Activated B cell treated with CpG ODN at 0.5 μM for 24 hours (primary cell): ENCODE measurements around the gene P2RY1. TPM values are rescaled to one million over a fixed set of nuclear protein-coding genes. Genes with fewer than 3 reads are reported as not detected.

Experiments
- ATAC-seq: fragments of 200-7000 bp; cut with Tn5 transposase; one replicate; pipeline ENCODE4 v1.10.0; 2021; ENCODE audit warnings: low read depth, mild to moderate bottlenecking, moderate library complexity
- CTCF ChIA-PET: fragments of 350-600 bp; sonication (Branson Sonifier 250); formaldehyde crosslinking; loops from one replicate; lab custom pipeline; 2021; ENCODE audit warnings: antibody characterized with exemption; lab: Charles Lee
- POLR2A ChIA-PET: fragments of 350-600 bp; sonication (Branson Sonifier 250); formaldehyde crosslinking; loops from one replicate; lab custom pipeline; 2021; ENCODE audit warnings: antibody characterized with exemption; lab: Charles Lee
- DNase-seq: peaks from one replicate; pipeline ENCODE4 v3.0.0; 2022
- H3K27ac Mint-ChIP-seq: one replicate; pipeline ENCODE4 v1.8.0; 2020; ENCODE audit warnings: mixed read lengths
- H3K27me3 Mint-ChIP-seq: one replicate; pipeline ENCODE4 v1.8.0; 2021; ENCODE audit warnings: mixed read lengths
- H3K36me3 Mint-ChIP-seq: one replicate; pipeline ENCODE4 v1.8.0; 2021; ENCODE audit warnings: low read depth, mixed read lengths
- H3K4me1 Mint-ChIP-seq: one replicate; pipeline ENCODE4 v1.8.0; 2021; ENCODE audit warnings: mixed read lengths
- H3K4me3 Mint-ChIP-seq: one replicate; pipeline ENCODE4 v1.8.0; 2020; ENCODE audit warnings: mild to moderate bottlenecking, mixed read lengths
- H3K9me3 Mint-ChIP-seq: one replicate; pipeline ENCODE4 v1.8.0; 2020; ENCODE audit warnings: mixed read lengths
- CTCF ChIP-seq: fragments of 200-600 bp; IDR thresholded peaks from one replicate; pipeline ENCODE4 v1.8.0; 2022; ENCODE audit warnings: antibody characterized with exemption, mild to moderate bottlenecking
- intact Hi-C: fragments of 100-400 bp; cut with micrococcal nuclease; formaldehyde crosslinking; loops from one replicate; pipeline ENCODE4 v1.15.1; 2024
- total RNA-seq: library from RNA; stranded (reverse); gene quantifications from 2 replicates; pipeline ENCODE4 v1.2.3, GENCODE V29; 2022

P2RY1 gene
- total RNA-seq, 1 donor from 2014 or later, result 0.20 TPM

GRCh38 chr3:152828075-152828840, 6.7 kb upstream of the P2RY1 start:
- no peak for TF ChIP-seq CTCF
- no peak for ATAC-seq
- H3K4me3 Mint-ChIP-seq, result no peak overlapping the region
- no peaks in the 10 kb centered on the region for H3K9me3 Mint-ChIP-seq
- intact Hi-C loops, result no loop called here
- peaks cover 12% of the 10 kb centered on the region for H3K27me3 Mint-ChIP-seq
- no peak for DNase-seq
- ChIA-PET CTCF (no interaction called here), POLR2A (no interaction called here)
- H3K36me3 Mint-ChIP-seq, result no peaks in the 10 kb centered on the region
- H3K27ac Mint-ChIP-seq, result no peak overlapping the region
- H3K4me1 Mint-ChIP-seq, result no peaks in the 10 kb centered on the region

GRCh38 chr3:152830245-152830644, 4.7 kb upstream of the P2RY1 start:
- Mint-ChIP-seq H3K27ac (no peak overlapping the region), H3K4me1 (peaks cover 10% of the 10 kb centered on the region), H3K36me3 (no peaks in the 10 kb centered on the region), H3K27me3 (peaks cover 16% of the 10 kb centered on the region), H3K9me3 (no peaks in the 10 kb centered on the region), H3K4me3 (no peak overlapping the region)
- intact Hi-C loops, result loop anchor here (10.0 kb wide), 1 partner anchor 355 kb away; no protein-coding TSS in a partner anchor
- no peak for TF ChIP-seq CTCF
- POLR2A ChIA-PET, result no interaction called here
- no peak for ATAC-seq
- no peak for DNase-seq
- CTCF ChIA-PET, result no interaction called here

GRCh38 chr3:152832046-152832445, 2.9 kb upstream of the P2RY1 start:
- Mint-ChIP-seq H3K27me3 (peaks cover 24% of the 10 kb centered on the region), H3K27ac (no peak overlapping the region)

GRCh38 chr3:152833089-152833488, 1.8 kb upstream of the P2RY1 start:
- POLR2A ChIA-PET, result no interaction called here
- DNase-seq (no peak), ATAC-seq (no peak)
- Mint-ChIP-seq H3K4me3 (no peak overlapping the region), H3K27me3 (peaks cover 24% of the 10 kb centered on the region), H3K9me3 (no peaks in the 10 kb centered on the region), H3K36me3 (no peaks in the 10 kb centered on the region), H3K4me1 (peaks cover 20% of the 10 kb centered on the region), H3K27ac (no peak overlapping the region)
- intact Hi-C loops, result loop anchor here (10.0 kb wide), 1 partner anchor 358 kb away; no protein-coding TSS in a partner anchor
- TF ChIP-seq CTCF, result no peak
- CTCF ChIA-PET, result no interaction called here

More at GRCh38 chr3:152832046-152832445, 2.9 kb upstream of the P2RY1 start:
- H3K9me3 Mint-ChIP-seq, result no peaks in the 10 kb centered on the region
- H3K36me3 Mint-ChIP-seq, result no peaks in the 10 kb centered on the region
- no peak for TF ChIP-seq CTCF
- DNase-seq, result no peak
- POLR2A ChIA-PET, result no interaction called here
- peaks cover 20% of the 10 kb centered on the region for H3K4me1 Mint-ChIP-seq
- ATAC-seq, result no peak
- CTCF ChIA-PET, result no interaction called here
- H3K4me3 Mint-ChIP-seq, result no peak overlapping the region
- intact Hi-C loops, result loop anchor here (10.0 kb wide), 1 partner anchor 357 kb away; no protein-coding TSS in a partner anchor

GRCh38 chr3:152834191-152834775, 648 bp upstream of the P2RY1 start:
- Mint-ChIP-seq H3K27ac (no peak overlapping the region), H3K36me3 (no peaks in the 10 kb centered on the region), H3K4me1 (peaks cover 20% of the 10 kb centered on the region), H3K9me3 (no peaks in the 10 kb centered on the region), H3K4me3 (peak overlapping the region; percentile 88), H3K27me3 (peaks cover 26% of the 10 kb centered on the region)
- DNase-seq (no peak), ATAC-seq (peak; percentile 51)
- TF ChIP-seq CTCF, result no peak
- POLR2A ChIA-PET, result interaction anchor here (0.9 kb wide), 1 partner anchor 321 kb away, joined by 3 read pairs; no protein-coding TSS in a partner anchor
- CTCF ChIA-PET, result no interaction called here
- intact Hi-C loops, result loop anchor here (10.0 kb wide), 1 partner anchor 359 kb away; no protein-coding TSS in a partner anchor
